Common myeloid progenitor, CD34-positive (primary cell): ENCODE data around the gene GPX2.

ENCODE experiments used
- CTCF ChIA-PET: fragments of 350-600 bp; sonication (Branson Sonifier 250); formaldehyde crosslinking; loops from one replicate; lab custom pipeline; 2021; ENCODE audit warnings: antibody characterized with exemption; lab: Charles Lee
- POLR2A ChIA-PET: fragments of 350-600 bp; sonication (Branson Sonifier 250); formaldehyde crosslinking; loops from one replicate; lab custom pipeline; 2021; ENCODE audit warnings: antibody characterized with exemption; lab: Charles Lee
- DNase-seq, 3 donors: peaks; one replicate each; pipeline versions ENCODE4 v3.0.0 to v3.0.0-alpha.2; 2013
- H3K27ac ChIP-seq, 2 experiments: 1 replicate in 1 of 2; 2 replicates in 1 of 2; pipeline ENCODE4 v1.7.0; 2013; ENCODE audit warnings: inconsistent platforms in 2 of 2, low read length in 2 of 2, mild to moderate bottlenecking in 2 of 2, low read depth in 1 of 2, moderate library complexity in 1 of 2; ENCODE audit not compliant: severe bottlenecking in 2 of 2, insufficient read depth in 1 of 2, poor library complexity in 1 of 2
- H3K27me3 ChIP-seq, 5 experiments: replicated peaks in 2 of 5; 1 replicate in 3 of 5; 2 replicates in 2 of 5; pipeline versions ENCODE4 v1.6.1 to v1.7.0; 2013; ENCODE audit warnings: low read length in 4 of 5, mild to moderate bottlenecking in 2 of 5, moderate library complexity in 2 of 5, inconsistent platforms in 1 of 5; ENCODE audit not compliant: insufficient read depth in 5 of 5, control insufficient read depth in 4 of 5
- H3K36me3 ChIP-seq, 4 experiments: 1 replicate in 2 of 4; 2 replicates in 2 of 4; pipeline versions ENCODE4 v1.6.1 to v1.7.0; 2013; ENCODE audit warnings: low read length in 3 of 4, control low read depth in 1 of 4, mild to moderate bottlenecking in 1 of 4; ENCODE audit not compliant: control insufficient read depth in 4 of 4, insufficient read depth in 4 of 4
- H3K4me1 ChIP-seq, 4 experiments: 1 replicate in 3 of 4; 2 replicates in 1 of 4; pipeline versions ENCODE4 v1.6.1 to v1.7.1; 2013; ENCODE audit warnings: low read length in 3 of 4, mild to moderate bottlenecking in 3 of 4, control low read depth in 1 of 4, inconsistent platforms in 1 of 4, moderate library complexity in 1 of 4; ENCODE audit not compliant: control insufficient read depth in 4 of 4, insufficient read depth in 4 of 4; ENCODE audit errors: control extremely low read depth in 1 of 4
- H3K4me3 ChIP-seq, 7 experiments: 1 replicate in 4 of 7; 2 replicates in 3 of 7; pipeline versions ENCODE4 v1.5.1 to v1.7.0; 2013; ENCODE audit warnings: mild to moderate bottlenecking in 7 of 7, low read length in 6 of 7, moderate library complexity in 6 of 7, inconsistent platforms in 2 of 7, low read depth in 2 of 7, control low read depth in 1 of 7; ENCODE audit not compliant: insufficient read depth in 4 of 7, control insufficient read depth in 1 of 7; ENCODE audit errors: extremely low read depth in 1 of 7
- H3K9me3 ChIP-seq, 5 experiments: 1 replicate in 4 of 5; 2 replicates in 1 of 5; pipeline versions ENCODE4 v1.6.1 to v1.7.1; 2013; ENCODE audit warnings: low read length in 4 of 5, mild to moderate bottlenecking in 2 of 5, inconsistent platforms in 1 of 5, low read depth in 1 of 5, moderate library complexity in 1 of 5; ENCODE audit not compliant: control insufficient read depth in 4 of 5, insufficient read depth in 2 of 5; ENCODE audit errors: control extremely low read depth in 1 of 5
- WGBS: methylation state at CpG from one replicate; pipeline ENCODE4 v1.1.5; 2013; ENCODE audit not compliant: insufficient coverage; 5-methylcytosine and 5-hydroxymethylcytosine counted together

Gene GPX2

GRCh38 chr14:64979336-64980074 lies 37.0 kb upstream of the GPX2 start:
- H3K36me3 ChIP-seq = no peaks in the 10 kb centered on the region
- H3K27me3 ChIP-seq = peaks cover 0 to 6% (median 0%) of the 10 kb centered on the region in 5 experiments
- H3K27ac ChIP-seq = no peak overlapping the region
- no CpG with 5 or more reads among the region's 5 CpGs for WGBS
- ChIA-PET POLR2A (no interaction called here), CTCF (interaction anchor here (0.7 to 16.2 kb wide), 3 partner anchors 9 to 88 kb away, joined by 3 to 236 read pairs (median 3); no protein-coding TSS in a partner anchor)
- no peak overlapping the region for H3K4me3 ChIP-seq
- peaks cover 0 to 3% (median 2%) of the 10 kb centered on the region in 4 experiments for H3K4me1 ChIP-seq
- no peak for DNase-seq
- no peaks in the 10 kb centered on the region for H3K9me3 ChIP-seq

- POLR2A ChIA-PET = no interaction called here
- Histone ChIP-seq H3K36me3 (no peaks in the 10 kb centered on the region), H3K27ac (no peak overlapping the region), H3K4me3 (no peak overlapping the region), H3K4me1 (peaks cover 0 to 26% (median 20%) of the 10 kb centered on the region in 4 experiments), H3K9me3 (no peaks in the 10 kb centered on the region), H3K27me3 (peaks cover 0 to 9% (median 6%) of the 10 kb centered on the region in 5 experiments)
- WGBS = 95% methylated on average over 8 of the region's 8 CpGs
- DNase-seq = no peak
- CTCF ChIA-PET = interaction anchor here (0.9 to 2.6 kb wide), 5 partner anchors 10 to 76 kb away, joined by 3 to 10 read pairs (median 4); partner anchors contain the start of gene FNTB
Measured at GRCh38 chr14:64974563-64974962, 32.0 kb upstream of the GPX2 start.

- no peak overlapping the region for H3K4me3 ChIP-seq
- no peaks in the 10 kb centered on the region for H3K36me3 ChIP-seq
- no peaks in the 10 kb centered on the region for H3K9me3 ChIP-seq
- no peak overlapping the region for H3K27ac ChIP-seq
- DNase-seq = no peak
- ChIA-PET POLR2A (no interaction called here), CTCF (interaction anchor here (1.0 to 1.8 kb wide), 4 partner anchors 11 to 46 kb away, joined by 3 to 7 read pairs (median 4); partner anchors contain the start of gene FNTB)
- peaks cover 0 to 28% (median 22%) of the 10 kb centered on the region in 4 experiments for H3K4me1 ChIP-seq
- 95% methylated on average over 3 of the region's 9 CpGs for WGBS
- peaks cover 0 to 9% (median 6%) of the 10 kb centered on the region in 5 experiments for H3K27me3 ChIP-seq
Measured at GRCh38 chr14:64973826-64974225, 31.3 kb upstream of the GPX2 start.

GRCh38 chr14:64973026-64973442 lies 30.5 kb upstream of the GPX2 start:
- Histone ChIP-seq H3K4me1 (peaks cover 0 to 35% (median 27%) of the 10 kb centered on the region in 4 experiments), H3K9me3 (no peaks in the 10 kb centered on the region), H3K4me3 (peak overlapping the region in 4 of 7 experiments; percentile 61 to 78 (median 71)), H3K27ac (no peak overlapping the region), H3K27me3 (peaks cover 0 to 9% (median 4%) of the 10 kb centered on the region in 5 experiments), H3K36me3 (no peaks in the 10 kb centered on the region)
- CTCF ChIA-PET = interaction anchor here (1.0 to 1.4 kb wide), 2 partner anchors 11 to 12 kb away, joined by 3 to 7 read pairs; no protein-coding TSS in a partner anchor
- 95% methylated on average over 7 of the region's 8 CpGs for WGBS
- POLR2A ChIA-PET = no interaction called here
- DNase-seq = no peak

GRCh38 chr14:64971943-64972791 lies 29.6 kb upstream of the GPX2 start, which contains the start of gene RAB15:
Gene RAB15, minus strand, starts transcription at chr14:64972336. Its CDS starts 260 bp downstream, at chr14:64972076.
- peaks cover 0 to 9% (median 4%) of the 10 kb centered on the region in 5 experiments for H3K27me3 ChIP-seq
- H3K4me3 ChIP-seq = peak within 1 kb of the TSS; percentile 37 to 80 (median 69)
- ChIA-PET POLR2A (no interaction called here), CTCF (interaction anchor here (1.4 kb wide), 1 partner anchor 11 kb away, joined by 3 read pairs; no protein-coding TSS in a partner anchor)
- H3K4me1 ChIP-seq = peaks cover 0 to 35% (median 27%) of the 10 kb centered on the region in 4 experiments
- no peaks in the 10 kb centered on the region for H3K9me3 ChIP-seq
- peak in 2 of 3 donors; percentile 45 to 64 for DNase-seq
- under 1% methylated on average over 67 of the region's 96 CpGs for whole genome bisulfite sequencing
- no peaks in the 10 kb centered on the region for H3K36me3 ChIP-seq
- H3K27ac ChIP-seq = no peak within 1 kb of the TSS

GRCh38 chr14:64971491-64971942 lies 29.0 kb upstream of the GPX2 start:
- peaks cover 0 to 35% (median 27%) of the 10 kb centered on the region in 4 experiments for H3K4me1 ChIP-seq
- POLR2A ChIA-PET = no interaction called here
- no peaks in the 10 kb centered on the region for H3K36me3 ChIP-seq
- WGBS = 0% methylated on average over 6 of the region's 31 CpGs
- H3K4me3 ChIP-seq = peak overlapping the region; percentile 37 to 80 (median 67)
- peaks cover 0 to 9% (median 0%) of the 10 kb centered on the region in 5 experiments for H3K27me3 ChIP-seq
- peak in 2 of 3 donors; percentile 18 to 40 for DNase-seq
- CTCF ChIA-PET = no interaction called here
- no peak overlapping the region for H3K27ac ChIP-seq
- H3K9me3 ChIP-seq = no peaks in the 10 kb centered on the region
